ENCODE data around the gene AKTIP.
"Not testable (repeated sequence)": the region's sequence is repeated elsewhere in the genome, so short reads cannot be mapped to it uniquely, and the experiment has no call there.

AKTIP gene

DNA sequence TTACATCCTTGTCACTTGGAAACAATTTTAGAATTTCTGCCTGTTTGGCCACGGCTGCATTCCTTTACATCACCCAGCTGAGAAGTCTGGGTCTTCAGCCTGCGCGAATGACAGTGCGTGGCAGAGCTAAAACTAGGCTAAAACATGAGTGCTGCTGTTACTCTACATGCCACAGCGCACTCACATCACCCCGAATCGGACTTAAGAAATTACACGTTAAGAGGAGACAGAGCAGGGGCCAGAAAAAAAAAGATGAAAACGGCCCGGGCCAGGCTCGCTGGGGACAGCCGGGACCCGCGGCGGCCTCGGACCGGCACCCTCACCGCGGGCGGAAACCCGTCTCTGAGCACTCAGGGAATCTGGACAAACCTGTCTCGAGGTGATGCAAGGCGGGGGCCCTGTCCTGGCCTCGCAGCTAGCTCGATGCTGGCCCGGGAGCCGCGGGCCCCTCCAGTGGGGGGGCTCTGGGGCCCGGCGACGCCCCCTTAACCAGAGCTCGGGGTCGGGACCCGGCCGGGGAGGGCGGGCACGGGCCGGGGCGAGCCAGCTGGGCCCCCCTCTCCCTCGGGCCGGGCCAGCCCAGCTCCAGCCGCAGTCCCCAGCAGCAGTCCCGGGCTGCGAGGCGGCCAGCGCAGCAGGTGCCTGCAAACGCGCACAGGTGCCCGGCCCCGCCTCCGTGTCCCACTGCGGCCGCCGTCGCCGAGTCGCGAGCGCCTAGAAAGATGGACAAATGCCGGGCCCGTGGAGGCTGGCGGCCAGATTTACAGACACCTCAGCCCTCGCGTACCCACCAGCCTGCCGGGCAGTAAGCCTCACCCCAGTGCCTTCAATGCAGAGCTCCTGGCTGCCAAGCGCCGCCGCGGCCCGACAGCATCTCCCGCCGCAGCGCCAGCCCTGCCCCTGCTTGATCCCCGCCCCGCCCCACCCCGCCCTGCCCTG, at the start of gene AKTIP:
Gene AKTIP (minus strand): TSS at position 879 of the 939 bp plus-strand sequence. CDS start 2,950 bp downstream, outside the sequence.
- DNase-seq (ENCODE audit: low read depth in 2 of 2): peak; percentile 45 to 55

DNA sequence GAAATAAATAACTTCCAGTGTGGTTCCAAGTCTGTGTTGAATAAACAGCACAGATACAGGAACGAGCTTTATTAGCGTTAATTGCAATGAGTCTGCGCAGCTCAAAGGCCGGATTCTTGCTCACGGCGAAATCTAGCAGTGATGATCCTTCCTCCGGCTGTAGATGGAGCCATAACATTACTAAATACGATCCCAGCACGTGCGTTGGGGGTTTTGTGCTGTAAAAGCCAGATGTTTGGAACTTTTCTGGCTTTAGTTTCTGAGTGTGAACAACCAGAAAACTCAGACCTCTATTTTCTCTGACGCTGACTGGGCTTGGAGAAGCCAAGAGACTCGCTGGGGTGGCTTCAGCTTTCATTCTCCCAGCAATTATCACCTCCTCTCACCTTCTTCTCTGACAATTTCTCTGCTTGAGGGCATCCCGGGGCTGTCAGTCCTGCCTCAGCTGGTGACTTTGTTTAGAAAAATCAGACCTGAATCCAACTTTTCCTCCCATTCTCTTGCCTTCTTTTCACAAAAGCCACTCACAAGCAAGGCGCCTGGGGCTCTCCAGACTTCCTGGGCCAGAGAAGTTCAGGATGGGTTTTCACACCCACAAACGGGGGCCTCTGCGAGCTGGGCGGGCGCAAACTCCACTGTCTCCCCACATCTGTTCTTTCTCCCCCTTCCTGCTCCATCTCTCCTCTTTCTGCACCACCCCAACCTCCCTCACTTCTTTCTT, 47.1 kb upstream of the AKTIP start:
- peak; percentile 20 to 30 for DNase-seq (ENCODE audit: low read depth in 2 of 2)

GRCh38 chr16:53546988-53547391, 44.0 kb upstream of the AKTIP start:
- DNase-seq (ENCODE audit: low read depth in 2 of 2): no peak

- DNase-seq (ENCODE audit: low read depth in 2 of 2): peak; percentile 8
Measured at GRCh38 chr16:53545433-53545832, 42.4 kb upstream of the AKTIP start.

GRCh38 chr16:53542283-53542682, 39.3 kb upstream of the AKTIP start:
- no peak for DNase-seq (ENCODE audit: low read depth in 2 of 2)

GRCh38 chr16:53541326-53541725, 38.3 kb upstream of the AKTIP start:
- no peak for DNase-seq (ENCODE audit: low read depth in 2 of 2)

DNA sequence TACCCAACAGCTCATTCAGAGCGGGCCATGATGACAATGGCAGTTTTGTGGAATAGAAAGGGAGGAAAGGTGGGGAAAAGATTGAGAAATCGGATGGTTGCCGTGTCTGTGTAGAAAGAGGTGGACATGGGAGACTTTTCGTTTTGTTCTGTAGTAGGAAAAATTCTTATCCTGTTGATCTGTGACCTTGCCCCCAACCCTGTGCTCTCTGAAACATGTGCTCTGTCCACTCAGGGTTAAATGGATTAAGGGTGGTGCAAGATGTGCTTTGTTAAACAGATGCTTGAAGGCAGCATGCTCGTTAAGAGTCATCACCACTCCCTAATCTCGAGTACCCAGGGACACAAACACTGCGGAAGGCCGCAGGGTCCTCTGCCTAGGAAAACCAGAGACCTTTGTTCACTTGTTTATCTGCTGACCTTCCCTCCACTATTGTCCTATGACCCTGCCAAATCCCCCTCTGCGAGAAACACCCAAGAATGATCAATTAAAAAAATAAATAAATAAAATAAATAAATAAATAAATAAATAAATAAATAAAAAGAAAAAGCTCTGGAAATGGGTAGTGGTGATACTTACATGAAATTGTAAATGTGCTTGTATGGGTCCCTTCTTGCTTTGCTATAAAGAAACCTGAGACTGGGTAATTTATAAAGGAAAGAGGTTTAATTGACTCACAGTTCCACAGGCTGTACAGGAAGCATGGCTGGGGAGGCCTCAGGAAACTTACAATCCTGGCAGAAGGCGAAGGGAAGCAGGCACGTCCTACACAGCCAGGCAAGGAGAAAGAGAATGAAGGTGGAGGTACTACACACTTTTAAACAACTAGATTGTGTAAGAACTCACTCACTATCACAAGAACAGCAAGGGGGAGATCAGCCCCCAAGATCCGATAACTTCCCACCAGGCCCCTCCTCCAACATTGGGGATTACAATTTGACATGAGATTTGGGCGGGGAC, 37.0 kb upstream of the AKTIP start:
- not testable (repeated sequence) for DNase-seq (ENCODE audit: low read depth in 2 of 2)

DNA sequence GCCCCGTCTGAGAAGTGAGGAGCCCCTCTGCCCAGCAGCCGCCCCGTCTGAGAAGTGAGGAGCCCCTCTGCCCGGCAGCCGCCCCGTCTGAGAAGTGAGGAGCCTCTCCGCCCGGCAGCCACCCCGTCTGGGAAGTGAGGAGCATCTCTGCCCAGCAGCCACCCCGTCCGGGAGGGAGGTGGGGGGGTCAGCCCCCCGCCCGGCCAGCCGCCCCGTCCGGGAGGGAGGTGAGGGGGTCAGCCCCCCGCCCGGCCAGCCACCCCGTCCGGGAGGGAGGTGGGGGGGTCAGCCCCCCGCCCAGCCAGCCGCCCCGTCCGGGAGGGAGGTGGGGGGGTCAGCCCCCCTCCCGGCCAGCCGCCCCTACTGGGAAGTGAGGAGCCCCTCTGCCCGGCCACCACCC, 36.3 kb upstream of the AKTIP start:
- DNase-seq (ENCODE audit: low read depth in 2 of 2): not testable (repeated sequence)

DNA sequence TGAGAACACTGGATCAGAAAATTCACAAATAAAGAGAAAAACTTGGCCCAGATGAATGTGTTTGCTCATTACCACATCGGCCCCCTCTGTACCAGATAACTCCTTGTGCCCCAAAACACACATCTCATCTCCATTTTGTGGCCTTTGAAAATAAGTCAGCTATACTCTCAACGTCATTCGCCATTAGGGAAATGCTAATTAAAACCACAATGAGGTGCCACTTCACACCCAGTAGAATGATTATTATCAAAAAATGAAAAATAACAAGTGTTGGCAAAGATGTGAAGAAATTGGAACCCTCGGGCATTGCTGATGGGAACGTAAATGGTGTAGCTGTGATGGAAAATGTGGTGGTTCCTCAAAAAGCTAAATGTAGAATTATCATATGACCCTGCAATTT, 34.6 kb upstream of the AKTIP start:
- DNase-seq (ENCODE audit: low read depth in 2 of 2): no peak

- no peak for DNase-seq (ENCODE audit: low read depth in 2 of 2)
Measured at GRCh38 chr16:53534206-53534605, 31.2 kb upstream of the AKTIP start.

DNA sequence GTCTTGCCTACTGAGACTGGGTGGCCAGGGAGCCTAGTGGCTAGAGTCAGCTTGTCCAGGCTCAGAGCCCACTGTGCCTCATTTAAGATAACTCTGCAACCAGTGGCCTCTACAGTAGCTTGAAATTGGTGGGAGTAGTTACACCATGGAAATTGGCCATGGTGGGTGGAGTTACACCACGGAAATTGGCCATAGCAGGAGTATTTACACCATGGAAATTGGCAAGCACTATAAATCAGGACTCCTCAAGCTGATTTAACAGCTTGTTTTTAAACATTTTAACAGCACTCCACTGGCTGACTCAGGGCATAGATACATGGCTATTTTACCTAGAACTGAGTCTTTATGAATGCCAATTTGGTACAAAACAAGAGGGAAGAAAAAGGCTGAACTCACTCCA, 27.7 kb upstream of the AKTIP start:
- DNase-seq (ENCODE audit: low read depth in 2 of 2): no peak

- no peak for DNase-seq (ENCODE audit: low read depth in 2 of 2)
Measured at GRCh38 chr16:53530046-53530445, 27.0 kb upstream of the AKTIP start.

- DNase-seq (ENCODE audit: low read depth in 2 of 2): no peak
Measured at GRCh38 chr16:53529513-53529912, 26.5 kb upstream of the AKTIP start.

DNA sequence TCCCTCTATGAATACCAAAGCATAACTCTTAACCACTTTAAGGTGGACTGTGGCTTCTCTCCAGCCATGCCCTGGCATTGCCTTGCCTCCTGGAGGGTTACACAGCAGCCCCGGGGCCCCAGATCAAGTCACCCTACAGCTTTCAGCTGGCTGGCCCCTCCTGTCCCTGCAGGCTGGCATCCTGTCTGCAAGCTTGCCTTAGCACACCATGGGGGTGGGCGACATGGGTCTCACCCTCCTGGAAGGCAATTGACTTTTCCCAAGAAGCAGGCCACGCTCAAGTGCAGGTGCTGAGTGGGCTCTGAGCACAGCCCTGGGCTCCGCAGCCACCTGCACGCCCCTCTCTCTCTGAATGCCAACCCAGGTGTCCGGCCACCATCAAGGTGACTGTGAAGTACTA, 25.8 kb upstream of the AKTIP start:
- no peak for DNase-seq (ENCODE audit: low read depth in 2 of 2)

GRCh38 chr16:53523971-53524548, 21.1 kb upstream of the AKTIP start:
- DNase-seq (ENCODE audit: low read depth in 2 of 2): no peak

GRCh38 chr16:53523126-53523804, 20.3 kb upstream of the AKTIP start:
- no peak for DNase-seq (ENCODE audit: low read depth in 2 of 2)

DNA sequence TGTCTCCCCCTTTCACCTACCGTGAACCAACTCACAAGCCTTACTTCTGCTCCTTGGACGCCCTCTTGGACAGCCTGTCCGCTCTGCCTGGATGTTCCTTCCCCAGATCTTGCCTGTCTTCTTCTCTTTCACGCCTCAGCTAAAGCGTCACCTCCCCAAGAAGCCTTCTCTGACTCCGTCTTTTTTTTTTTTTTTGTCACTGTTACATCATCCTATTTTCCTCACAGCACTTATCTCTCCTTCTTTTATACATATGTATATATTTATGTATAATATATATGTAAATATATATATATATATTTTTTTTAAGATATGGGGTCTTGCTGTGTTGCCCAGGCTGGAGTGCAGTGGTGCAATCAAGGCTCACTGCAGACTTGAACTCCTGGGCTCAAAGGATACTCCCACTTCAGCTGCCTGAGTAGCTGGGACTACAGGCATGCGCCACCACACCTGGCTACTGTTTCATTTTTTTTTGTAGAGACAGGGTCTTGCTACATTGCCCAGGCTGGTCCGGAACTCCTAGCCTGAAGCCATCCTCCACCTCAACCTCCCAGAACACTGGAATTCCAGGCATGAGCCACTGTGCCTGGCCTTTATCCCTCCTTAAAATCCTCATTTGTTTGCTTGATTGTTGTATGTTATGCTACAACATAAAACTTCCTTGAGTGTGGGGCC, 16.5 kb upstream of the AKTIP start:
- DNase-seq (ENCODE audit: low read depth in 2 of 2): no peak

- DNase-seq (ENCODE audit: low read depth in 2 of 2): peak; percentile 64
Measured at GRCh38 chr16:53518550-53519416, 15.8 kb upstream of the AKTIP start.

- no peak for DNase-seq (ENCODE audit: low read depth in 2 of 2)
Measured at GRCh38 chr16:53517851-53518250, 14.8 kb upstream of the AKTIP start.
